DMS79 treated with DMSO at 0.1 percent for 48 hours (cell line): Measurements from ENCODE around the gene SALL1.

ENCODE experiments used
- DNase-seq: peaks from one replicate; lab custom pipeline; 2025; lab: John Stamatoyannopoulos, UW

SALL1 gene

DNA sequence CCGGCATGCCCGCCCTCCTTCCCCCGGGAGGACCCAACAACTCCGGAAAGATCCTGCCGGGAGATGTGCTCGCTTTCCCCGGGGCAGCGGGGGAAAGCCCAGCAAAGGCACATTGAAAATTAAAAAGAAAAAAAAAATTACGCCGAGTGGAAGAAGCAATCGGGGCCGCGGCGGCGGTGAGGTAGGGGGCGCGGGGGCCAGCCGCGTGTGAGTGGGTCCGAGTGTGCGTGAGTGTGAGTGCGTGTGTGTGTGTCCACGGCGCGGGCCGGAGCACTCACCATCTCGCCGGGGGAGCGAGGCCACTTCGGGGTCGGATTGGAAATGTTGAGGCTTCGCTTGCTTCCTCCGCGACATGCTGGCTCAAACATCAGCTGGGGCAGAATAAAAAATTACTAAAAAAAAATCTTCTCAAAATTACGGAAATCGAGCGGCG, at the start of gene SALL1:
SALL1 (minus strand) TSS at position 383 of the 433 bp plus-strand sequence; CDS start at position 354, 29 bp downstream.
- no peak for DNase-seq

DNA sequence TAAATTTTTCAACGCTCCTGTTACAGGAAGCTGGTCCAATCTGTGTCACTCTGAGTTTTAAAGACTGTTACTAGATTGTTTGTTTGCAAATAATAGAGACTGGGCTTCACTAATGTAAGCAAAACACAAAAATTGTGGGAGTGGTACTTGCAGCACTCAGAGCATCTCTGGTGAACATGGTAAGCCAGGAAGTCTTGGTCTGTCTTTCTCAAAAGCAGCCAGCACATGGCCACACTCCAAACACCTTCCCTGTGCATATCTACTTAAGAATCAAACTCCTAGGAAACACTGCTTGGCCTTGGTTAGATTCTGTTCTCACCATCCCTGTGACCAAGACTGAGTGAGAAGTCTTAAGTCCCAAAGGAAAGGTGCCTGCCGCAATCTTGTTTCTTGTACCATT, 49.7 kb upstream of the SALL1 start:
- no peak for DNase-seq

DNA sequence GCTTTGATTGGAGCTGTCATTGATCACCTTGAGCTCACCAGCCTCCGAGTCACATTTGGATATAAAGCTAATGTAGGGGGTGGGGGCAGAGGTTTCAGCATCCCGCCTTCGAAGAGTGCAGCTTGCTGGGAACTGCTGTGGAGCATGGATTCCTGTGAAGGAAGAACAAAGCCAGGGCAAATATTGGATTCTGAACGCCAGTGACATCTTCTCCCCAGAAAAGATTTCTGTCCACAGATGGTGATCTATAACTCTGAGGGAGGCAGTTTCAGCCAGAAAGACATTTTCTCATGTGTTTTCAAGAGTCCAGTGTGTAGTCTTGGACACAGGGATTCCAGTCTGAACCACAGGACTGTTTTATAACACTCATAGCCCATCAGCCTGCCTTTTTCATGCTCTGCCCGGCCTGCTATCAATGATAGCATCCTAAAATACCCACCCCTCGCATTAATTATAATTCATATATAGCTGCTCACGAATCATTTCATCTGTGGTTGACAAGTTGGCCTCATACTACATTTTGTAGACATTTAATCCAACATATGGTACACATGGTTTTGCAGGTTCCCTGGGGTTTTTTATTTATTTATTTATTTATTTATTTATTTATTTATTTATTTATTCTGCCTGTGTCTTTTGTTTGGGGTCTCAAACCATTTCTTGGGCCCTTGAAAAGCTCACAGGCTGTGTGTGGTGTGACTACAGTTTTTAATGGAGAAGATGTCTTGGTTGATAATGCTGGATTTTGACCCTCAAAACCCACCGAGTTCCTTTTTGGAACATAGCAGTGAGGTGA, 47.1 kb upstream of the SALL1 start:
- DNase-seq: no peak

DNA sequence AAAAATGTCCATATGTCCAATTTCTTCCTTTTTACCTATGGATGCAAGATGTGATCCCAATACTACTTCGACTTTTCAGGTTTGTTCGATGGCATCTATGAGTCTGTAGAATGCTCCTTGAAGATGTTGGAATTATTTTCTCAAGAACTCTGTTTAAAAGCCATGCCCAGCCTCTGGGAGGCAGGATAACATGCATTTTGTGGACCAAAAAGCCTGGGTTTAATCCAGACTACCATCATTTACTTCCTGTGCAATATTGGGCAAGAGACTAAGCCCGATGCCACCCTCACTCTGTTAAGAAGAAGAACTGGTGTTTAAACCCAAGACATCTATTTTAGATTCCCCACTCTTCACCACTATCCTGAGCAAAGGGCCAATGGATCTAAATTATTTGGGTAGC, 42.8 kb upstream of the SALL1 start:
- DNase-seq: no peak

DNA sequence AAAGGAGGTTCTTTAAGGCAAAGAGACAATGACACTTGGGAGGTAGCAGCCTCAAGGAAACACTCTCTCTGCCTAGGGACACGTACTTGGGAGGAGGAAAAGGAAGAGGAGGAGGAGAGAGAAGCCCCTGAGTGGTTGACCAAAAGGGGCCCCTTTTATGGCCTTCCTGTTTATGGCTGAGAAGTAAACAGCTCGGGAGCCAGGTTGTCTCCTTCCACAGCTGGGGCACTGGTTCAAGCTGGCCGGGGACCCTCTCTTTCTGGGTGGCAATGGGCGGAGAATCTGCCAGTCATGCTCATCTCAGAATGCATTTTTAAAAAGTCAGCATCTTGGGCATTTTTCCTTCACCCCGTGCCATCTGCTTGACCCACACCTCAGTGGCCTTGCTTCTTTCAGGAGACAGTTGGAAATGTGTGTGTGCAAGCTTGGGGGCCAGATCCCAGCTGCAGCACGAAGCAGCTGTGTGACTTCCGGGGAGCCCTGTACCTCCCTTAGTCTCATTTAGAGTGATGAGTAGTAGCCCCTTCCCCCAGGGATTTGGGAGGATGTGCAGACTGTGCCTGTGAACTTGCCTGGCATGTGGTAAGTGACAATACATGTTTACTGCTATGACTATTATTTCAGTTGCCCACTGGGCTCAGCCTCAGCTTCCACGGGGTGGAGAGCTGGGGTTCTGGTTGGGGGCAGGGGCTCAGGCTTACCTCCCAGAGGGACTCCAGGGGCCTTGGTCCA, 33.8 kb upstream of the SALL1 start:
- no peak for DNase-seq

DNA sequence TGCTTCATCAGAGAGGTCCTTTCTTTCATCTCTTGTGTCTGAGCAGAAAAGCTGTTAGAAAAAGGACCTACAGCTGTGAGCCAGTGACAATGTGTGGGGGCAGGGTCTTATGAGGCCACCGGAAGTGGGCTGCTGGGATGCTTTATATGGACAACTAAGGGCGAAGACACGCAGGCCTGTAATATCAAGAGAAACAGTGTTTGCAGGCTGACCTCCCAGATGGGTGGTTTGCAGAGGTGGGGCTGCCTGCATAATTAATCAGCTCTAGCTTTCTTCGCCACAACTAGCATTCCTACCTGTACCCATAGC, 30.4 kb upstream of the SALL1 start:
- DNase-seq: no peak

DNA sequence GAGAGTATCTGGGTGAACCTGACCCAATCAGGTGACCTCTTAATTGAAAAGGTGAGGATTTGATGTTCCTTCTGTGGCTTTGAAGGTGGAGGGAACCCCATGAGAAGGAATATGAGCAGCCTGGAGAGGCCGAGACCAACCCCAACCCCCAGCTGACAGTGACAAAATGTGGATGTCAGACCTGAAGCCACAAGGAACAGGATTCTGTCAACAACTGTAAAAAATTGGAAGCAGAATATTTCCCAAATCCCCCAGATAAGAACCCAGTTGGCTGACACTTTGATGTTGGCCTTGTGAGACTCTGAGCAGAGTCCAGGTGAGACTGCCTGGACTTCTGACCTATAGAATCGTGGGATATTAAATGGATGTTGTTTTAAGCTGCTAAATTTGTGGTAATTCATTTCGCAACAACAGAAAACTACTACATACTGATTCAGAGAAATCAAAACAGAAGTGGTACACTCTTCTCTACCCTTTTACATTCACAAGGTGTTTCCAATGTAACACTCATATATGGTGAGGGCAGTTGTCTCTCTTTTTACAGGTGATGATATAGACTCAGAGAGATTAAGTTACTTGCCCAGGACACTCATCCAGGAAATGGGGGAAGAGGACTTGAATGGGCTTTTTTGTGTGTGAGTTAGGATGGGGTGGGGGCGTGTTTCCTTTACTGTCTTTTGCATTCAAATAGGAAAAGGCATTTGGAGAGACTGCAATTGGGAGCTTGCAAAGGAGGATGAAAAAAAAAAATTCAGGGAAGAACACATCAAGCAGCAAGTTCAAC, 29.8 kb upstream of the SALL1 start:
- no peak for DNase-seq

DNA sequence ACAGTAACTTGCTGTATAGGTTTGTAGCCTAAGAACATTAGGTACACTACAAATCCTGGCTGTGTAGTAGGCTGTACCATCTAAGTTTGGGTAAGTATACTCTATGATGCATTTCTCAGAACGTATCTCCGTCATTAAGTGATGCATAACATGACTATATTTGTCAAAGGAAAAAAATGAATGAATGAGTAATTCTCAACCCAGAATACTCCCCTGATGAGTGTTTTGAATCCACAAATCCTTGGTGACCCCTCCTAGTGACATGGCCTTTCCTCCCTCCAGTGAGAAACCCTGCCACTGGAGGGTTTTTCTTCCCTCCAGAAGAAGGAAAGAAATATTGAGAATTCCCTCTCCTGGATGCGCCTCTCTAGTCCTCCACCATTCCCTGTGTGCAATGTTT, 24.0 kb upstream of the SALL1 start:
- no peak for DNase-seq

DNA sequence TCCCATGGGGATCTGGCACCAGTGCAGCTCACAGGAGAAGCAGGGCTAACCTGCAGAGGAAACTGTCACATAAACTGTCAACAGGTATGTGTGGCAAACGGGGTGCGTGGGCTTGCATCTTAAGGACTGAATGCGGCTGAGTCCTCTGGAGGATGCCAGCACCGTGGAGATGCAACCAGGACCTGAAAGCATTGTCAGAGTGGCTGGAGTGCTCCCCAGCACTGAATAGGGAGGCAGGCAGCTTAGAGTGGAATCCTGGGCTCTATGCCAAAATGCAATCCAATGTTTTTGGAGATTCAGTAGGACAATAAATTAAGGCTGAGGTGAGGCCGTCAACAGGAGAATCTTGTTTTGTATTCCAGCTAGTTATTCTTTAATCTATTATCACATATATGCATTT, 21.3 kb upstream of the SALL1 start:
- no peak for DNase-seq

DNA sequence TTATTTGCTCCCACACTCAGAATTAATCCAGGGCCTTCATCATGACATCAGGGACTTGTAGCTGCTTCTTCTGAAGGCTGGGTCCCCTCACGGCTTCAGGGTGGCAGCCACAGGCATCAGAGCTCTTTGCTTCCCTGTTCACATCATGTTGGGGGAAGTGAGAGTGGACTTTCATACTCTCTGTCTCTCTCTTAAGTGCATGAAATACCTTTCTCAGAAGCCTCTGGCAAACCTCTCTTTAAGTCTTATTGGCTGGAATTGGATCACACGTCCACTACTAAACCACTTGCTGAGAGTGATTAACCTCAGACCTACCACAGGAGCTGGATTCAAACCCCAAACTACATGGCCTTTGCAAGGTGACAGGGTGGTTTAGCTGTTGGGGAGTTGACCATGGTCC, 17.7 kb upstream of the SALL1 start:
- DNase-seq: no peak

DNA sequence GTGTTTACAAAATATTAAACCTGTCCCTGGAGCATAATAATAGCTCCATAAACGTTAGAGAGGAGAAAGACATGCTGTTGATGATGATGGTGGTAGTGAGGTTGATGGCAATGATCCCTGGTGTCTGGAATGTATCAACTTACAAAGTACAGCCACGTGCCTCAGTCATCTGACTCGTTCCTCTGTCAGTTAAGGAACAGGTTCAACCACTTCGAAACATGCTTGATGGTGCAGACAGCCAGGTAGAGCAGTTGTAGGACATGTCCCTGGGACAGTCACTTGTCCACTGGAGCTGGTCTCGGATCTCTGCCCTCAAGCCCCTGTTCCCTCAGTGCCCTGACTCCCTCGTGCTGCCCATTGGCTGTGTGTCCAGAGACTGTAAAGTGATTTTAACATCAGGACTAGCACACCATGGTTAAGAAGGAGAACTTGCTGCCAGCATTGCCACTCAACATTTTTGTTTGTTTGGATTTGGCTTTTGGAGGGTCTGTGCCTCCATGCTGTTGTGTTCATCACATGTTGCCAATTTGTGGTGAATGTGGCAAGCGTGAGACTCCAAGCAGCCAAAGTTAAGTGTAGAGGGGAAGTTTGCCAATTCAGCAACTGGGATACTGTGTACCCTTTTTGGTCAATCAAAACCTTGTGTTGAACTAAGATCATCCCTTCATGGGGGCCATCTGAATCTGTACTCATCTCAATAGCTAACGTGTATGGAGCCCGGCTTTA, 16.3 kb upstream of the SALL1 start:
- no peak for DNase-seq

DNA sequence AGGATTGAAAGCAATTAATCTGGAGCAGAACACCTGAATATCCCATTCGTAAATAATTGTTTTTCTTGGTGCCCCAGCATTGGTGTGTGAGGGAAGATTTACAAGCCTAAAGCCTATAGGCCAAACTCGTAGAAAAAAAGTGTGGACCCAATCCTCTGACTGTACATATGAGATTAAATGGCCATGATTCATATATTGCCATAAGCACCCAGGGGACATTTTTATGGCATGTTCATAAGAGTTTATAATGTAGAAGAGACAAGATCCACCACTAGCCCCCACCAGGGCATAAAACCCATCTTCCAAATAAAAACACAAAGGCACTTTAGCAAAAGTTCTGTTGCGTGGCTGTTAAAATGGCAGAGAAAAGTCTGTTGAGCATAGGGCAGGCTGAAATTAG, 15.5 kb upstream of the SALL1 start:
- DNase-seq: no peak

DNA sequence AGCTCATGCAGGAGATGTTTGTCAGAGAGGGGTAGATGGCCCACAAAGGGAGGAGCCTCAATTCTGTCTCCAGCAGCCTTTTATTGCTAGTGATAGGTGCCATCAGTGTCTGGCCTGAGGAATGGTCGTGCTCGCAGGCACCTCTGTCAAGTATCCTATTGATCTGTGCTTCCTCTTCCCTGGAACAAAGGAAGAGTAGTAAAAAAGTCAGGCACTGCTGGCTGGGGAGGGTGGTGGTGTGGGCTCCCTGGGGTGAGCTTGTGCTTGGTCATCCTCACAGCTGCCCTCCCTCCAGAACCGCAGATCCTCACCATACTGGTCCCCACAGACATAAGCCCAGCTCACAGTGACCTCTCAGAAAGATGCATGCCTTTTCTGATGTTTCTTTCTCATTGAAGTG, 15.0 kb upstream of the SALL1 start:
- DNase-seq: no peak

DNA sequence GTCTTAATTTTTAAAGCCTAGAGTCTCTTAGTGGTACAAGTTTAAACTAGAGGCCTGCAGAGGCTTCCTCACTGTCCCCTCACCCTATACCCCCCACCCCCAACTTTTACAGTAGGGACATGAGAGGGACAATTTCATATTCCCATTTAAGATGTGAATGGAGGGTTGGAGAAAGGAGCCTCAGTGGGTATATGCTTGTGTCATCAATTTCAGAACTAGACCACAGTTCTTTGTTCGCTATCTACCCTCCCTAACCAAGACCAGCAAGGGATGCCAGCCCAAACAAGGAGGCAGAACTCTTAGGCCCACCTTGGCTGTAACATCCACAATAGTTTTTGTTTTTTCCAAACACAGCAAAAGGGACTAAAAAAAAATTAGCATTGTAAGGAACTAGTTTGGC, 14.0 kb upstream of the SALL1 start:
- no peak for DNase-seq

DNA sequence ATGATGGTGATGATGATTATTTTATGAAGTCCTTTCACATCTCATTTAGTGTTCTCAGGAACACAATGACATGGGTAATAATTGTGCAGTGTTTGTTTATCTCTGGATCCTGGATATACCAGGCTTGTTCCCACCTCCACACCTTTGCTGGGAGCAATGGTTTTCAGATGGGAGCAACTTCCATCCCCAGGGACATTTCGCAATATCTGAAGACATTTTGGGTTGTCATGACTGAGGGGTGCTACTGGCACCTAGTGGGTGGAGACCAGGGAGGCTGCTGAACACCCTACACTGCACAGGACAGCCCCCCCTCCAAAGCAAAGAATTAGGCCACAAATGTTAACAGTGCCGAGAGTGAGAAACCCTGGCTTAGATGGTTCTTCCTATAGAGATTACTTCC, 13.5 kb upstream of the SALL1 start:
- no peak for DNase-seq

DNA sequence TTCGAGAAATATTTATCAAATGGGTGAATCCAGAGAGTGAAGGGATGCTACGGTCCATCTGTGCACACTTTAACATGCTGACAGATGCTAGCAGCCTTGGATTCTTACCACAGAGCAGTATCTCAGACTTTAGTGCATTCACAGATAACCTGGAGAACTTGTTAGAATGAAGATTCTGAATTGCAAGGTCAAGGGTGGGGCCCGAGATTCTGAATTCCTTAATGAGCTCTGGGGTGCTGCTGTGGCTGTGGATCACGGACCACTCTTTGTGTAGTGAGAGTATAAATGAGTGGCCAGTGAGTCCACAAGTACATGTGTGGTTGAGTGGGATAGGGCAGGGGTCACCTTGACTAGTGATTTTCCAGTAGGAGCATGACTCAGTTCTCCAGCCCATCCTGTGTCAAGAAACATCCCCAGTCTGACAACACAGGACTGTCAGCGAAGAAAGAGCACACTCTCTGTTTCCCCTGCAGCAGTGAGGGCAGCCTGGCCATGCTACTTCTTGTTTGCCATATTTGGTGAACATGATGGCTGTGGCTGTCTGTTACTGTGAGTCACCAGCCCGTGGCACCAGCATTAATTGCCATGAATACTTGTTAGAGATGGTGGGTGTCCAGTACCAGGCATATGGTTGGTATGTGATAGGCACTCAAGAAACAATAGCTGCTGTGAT, 13.0 kb upstream of the SALL1 start:
- DNase-seq: no peak

DNA sequence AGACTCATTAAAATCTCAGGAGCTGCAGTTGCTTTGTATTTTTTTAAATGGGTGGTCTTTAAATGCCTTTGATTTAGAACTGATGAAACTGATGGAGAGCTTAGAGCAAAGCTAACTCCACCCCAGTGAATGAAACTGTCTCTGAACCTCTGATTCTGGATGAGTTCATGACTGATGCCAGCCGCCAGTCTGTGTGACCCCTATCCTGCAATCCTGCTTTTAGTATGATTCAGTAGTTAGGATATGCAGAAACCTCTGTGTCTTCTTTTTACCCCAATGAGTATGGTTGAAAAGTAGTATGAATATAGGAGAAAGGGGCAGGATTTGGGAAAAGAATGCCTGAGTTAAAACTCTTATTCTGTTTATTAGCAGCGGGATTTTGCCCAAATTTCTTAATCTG, 12.3 kb upstream of the SALL1 start:
- DNase-seq: no peak

DNA sequence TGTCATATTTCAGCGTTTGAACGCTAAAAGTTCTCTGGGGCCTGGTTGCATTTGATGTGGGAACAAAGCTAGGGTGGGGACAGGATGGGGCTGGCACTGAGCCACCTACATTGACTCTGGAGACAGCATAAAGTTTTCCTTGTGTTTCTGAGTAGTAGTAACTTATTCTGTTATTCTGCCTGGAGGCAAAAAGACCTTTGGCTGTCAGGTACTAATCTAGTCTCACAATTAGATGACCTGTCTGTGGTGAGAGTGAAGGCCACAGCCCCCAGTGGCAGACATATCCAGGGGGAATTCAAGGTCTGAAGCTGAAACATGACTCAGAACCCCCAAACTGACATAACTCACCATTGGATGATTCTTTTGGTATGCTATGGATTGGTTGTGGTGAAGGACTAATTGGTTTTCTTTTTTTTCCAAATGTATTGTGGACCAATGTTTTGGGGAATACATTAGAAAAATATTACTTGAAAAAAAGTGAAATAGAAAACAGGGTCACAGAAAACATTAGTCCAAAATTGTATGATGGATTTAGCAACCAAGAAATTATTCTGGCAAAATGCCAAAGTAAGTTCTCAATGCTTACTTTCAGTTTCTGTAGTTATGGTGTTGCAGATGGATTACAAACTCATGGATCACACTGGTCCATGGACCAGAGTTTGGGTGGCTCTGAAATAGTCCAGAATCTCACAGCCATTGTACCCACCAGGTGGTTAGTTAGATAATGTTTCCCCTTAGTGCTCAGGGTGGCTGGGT, 10.5 kb upstream of the SALL1 start:
- no peak for DNase-seq

DNA sequence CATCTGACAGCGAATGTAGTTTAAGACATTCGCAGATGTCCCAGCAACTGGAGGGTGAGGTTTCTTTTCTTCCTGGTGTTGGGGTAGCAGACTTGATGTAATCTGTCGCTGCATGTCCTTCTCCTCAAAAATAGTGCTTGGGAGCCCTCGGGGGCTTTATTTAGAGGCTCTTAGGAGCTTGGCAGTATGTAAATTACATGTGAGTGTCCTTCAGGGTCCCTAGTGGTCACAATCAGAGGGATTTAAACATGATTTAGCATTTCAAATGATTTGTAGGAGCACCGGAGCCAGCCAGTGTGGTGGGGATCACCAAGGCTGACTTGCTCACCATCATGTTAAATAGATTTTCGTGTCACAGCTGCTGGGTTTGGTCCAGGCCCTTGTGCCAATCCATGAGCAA, 8.8 kb upstream of the SALL1 start:
- no peak for DNase-seq

DNA sequence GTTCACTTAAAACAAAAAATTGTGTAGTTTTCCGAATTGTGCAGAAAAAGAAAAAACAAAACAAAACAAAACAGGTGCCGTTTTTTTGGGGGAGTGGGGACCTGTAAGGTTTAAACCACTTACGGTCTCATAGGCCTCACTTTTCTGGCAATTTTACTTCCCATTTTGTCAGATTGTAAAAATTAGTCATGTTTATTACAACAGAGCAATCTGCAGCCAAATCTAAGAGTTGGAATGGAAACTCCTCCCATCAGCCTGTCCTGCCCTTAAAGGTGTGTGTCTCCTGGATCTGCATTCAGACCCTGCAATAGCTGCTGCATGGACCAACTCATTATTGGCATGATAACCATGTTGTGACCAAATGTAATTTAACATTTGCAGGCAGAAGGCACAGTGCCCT, 8.2 kb upstream of the SALL1 start:
- DNase-seq: no peak

DNA sequence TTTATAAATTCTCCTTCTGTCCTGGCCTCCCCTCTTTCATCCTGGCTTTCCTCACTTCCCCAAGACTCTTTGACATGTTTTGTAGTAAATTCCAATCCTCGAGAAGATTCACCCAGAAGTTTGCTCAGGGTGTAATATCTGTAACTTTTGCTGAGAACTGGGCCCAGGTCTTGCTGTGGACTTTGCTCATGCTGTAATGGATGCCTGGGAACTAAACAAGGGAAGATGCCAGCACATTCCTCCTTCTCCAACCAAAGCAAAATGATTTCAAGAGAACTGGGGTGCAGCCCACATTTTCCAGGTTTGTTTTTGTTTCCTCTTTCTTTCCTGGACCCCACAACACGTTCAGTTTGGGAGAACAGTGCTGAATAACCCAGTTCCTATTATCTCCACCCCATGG, 6.6 kb upstream of the SALL1 start:
- DNase-seq: no peak
